Natural killer cell (primary cell): ENCODE data around the gene SMARCB1. TPM values are rescaled to one million over a fixed set of nuclear protein-coding genes. Genes with fewer than 3 reads are reported as not detected.

Experiments used
- ATAC-seq, 3 donors: fragments of 150-1000 bp in 2 of 3; fragments of 200-7000 bp in 1 of 3; cut with Tn5 transposase; 1 replicate in 1 of 3; 2 replicates in 2 of 3; pipeline ENCODE4 v1.10.0; 2021; ENCODE audit warnings: mild to moderate bottlenecking in 2 of 3, moderate library complexity in 2 of 3
- DNase-seq, 2 donors: peaks; one replicate each; pipeline versions ENCODE4 v3.0.0 to v3.0.0-alpha.2; 2013 to 2021; ENCODE audit warnings: mixed read lengths in 1 of 2
- H3K27ac ChIP-seq: one replicate; pipeline ENCODE4 v1.5.1; 2013; ENCODE audit warnings: mild to moderate bottlenecking, low read length
- H3K27me3 ChIP-seq: one replicate; pipeline ENCODE4 v1.6.1; 2013; ENCODE audit warnings: low read length; ENCODE audit not compliant: control insufficient read depth, insufficient read depth
- H3K36me3 ChIP-seq: one replicate; pipeline ENCODE4 v1.6.1; 2013; ENCODE audit warnings: low read length; ENCODE audit not compliant: control insufficient read depth, insufficient read depth
- H3K4me1 ChIP-seq: one replicate; pipeline ENCODE4 v1.6.1; 2013; ENCODE audit warnings: low read length; ENCODE audit not compliant: control insufficient read depth, insufficient read depth
- H3K4me3 ChIP-seq: one replicate; pipeline ENCODE4 v1.5.1; 2013; ENCODE audit warnings: low read length
- H3K9me3 ChIP-seq: one replicate; pipeline ENCODE4 v1.6.1; 2013; ENCODE audit warnings: low read length; ENCODE audit not compliant: control insufficient read depth, insufficient read depth
- H3K27ac Mint-ChIP-seq, 2 donors: one replicate each; pipeline ENCODE4 v1.8.0; 2022; ENCODE audit warnings: mild to moderate bottlenecking in 2 of 2, mixed read lengths in 2 of 2, moderate library complexity in 1 of 2
- H3K27me3 Mint-ChIP-seq, 2 donors: one replicate each; pipeline ENCODE4 v1.8.0; 2022; ENCODE audit warnings: low read depth in 2 of 2, mixed read lengths in 2 of 2
- H3K36me3 Mint-ChIP-seq: one replicate; pipeline ENCODE4 v1.8.0; 2022; ENCODE audit warnings: mixed read lengths
- H3K4me1 Mint-ChIP-seq, 2 donors: one replicate each; pipeline ENCODE4 v1.8.0; 2022; ENCODE audit warnings: mixed read lengths in 2 of 2
- H3K4me3 Mint-ChIP-seq: one replicate; pipeline ENCODE4 v1.8.0; 2022; ENCODE audit warnings: mild to moderate bottlenecking, moderate library complexity, mixed read lengths
- H3K9me3 Mint-ChIP-seq, 2 donors: one replicate each; pipeline ENCODE4 v1.8.0; 2022; ENCODE audit warnings: mixed read lengths in 2 of 2
- CTCF ChIP-seq: fragments of 200-600 bp; IDR thresholded peaks from one replicate; pipeline ENCODE4 v1.8.0; 2022; ENCODE audit warnings: antibody characterized with exemption
- WGBS: methylation state at CpG from one replicate; pipeline ENCODE4 v1.1.7; 2013; ENCODE audit warnings: missing lambda C conversion rate; ENCODE audit not compliant: insufficient coverage; 5-methylcytosine and 5-hydroxymethylcytosine counted together
- intact Hi-C: fragments of 100-400 bp; cut with micrococcal nuclease; formaldehyde crosslinking; loops from one replicate; pipeline ENCODE4 v1.14.2; 2022
- total RNA-seq, 4 donors: library from RNA; stranded (reverse); fragments of 120-200 nt in 1 of 4; gene quantifications; one replicate each; pipeline versions ENCODE4 v1.2.3 to v1.2.4, GENCODE V29; 2013 to 2022

Gene SMARCB1
- total RNA-seq, 3 donors from 2014 or later (not counting 1 experiment from before 2014, with no cell fraction given), result 56.3 to 76.9 (median 69.8) TPM

- no peak for DNase-seq
- Histone ChIP-seq H3K27ac (no peak overlapping the region), H3K4me3 (no peak overlapping the region), H3K27me3 (no peaks in the 10 kb centered on the region), H3K9me3 (no peaks in the 10 kb centered on the region), H3K36me3 (no peaks in the 10 kb centered on the region), H3K4me1 (peaks cover 16% of the 10 kb centered on the region)
- no peak for TF ChIP-seq CTCF
- Mint-ChIP-seq H3K4me3 (no peak overlapping the region), H3K4me1 (peaks cover 1 to 6% of the 10 kb centered on the region in 2 donors), H3K27me3 (no peaks in the 10 kb centered on the region), H3K9me3 (no peaks in the 10 kb centered on the region), H3K36me3 (no peaks in the 10 kb centered on the region), H3K27ac (no peak overlapping the region)
- ATAC-seq, result no peak
- 88% methylated on average over 7 of the region's 8 CpGs for WGBS
- intact Hi-C loops, result no loop called here
These were observed 31.1 kb upstream of the SMARCB1 start for GRCh38 chr22:23755711-23756110.

- Mint-ChIP-seq H3K4me3 (no peak overlapping the region), H3K27ac (no peak overlapping the region), H3K9me3 (no peaks in the 10 kb centered on the region), H3K36me3 (no peaks in the 10 kb centered on the region), H3K4me1 (peaks cover 0 to 4% of the 10 kb centered on the region in 2 donors), H3K27me3 (no peaks in the 10 kb centered on the region)
- no peaks in the 10 kb centered on the region for H3K36me3 ChIP-seq
- WGBS, result 24% methylated on average over 4 of the region's 4 CpGs
- ATAC-seq, result no peak
- TF ChIP-seq CTCF, result no peak
- H3K9me3 ChIP-seq, result no peaks in the 10 kb centered on the region
- no peak overlapping the region for H3K4me3 ChIP-seq
- no peak overlapping the region for H3K27ac ChIP-seq
- no peaks in the 10 kb centered on the region for H3K27me3 ChIP-seq
- intact Hi-C loops, result no loop called here
- DNase-seq, result no peak
- peaks cover 10% of the 10 kb centered on the region for H3K4me1 ChIP-seq
These were observed 29.9 kb upstream of the SMARCB1 start for GRCh38 chr22:23756891-23757290.

GRCh38 chr22:23759566-23759965 lies 27.2 kb upstream of the SMARCB1 start:
- Histone ChIP-seq H3K27me3 (no peaks in the 10 kb centered on the region), H3K36me3 (no peaks in the 10 kb centered on the region), H3K4me1 (peaks cover 21% of the 10 kb centered on the region), H3K27ac (no peak overlapping the region), H3K9me3 (no peaks in the 10 kb centered on the region), H3K4me3 (no peak overlapping the region)
- Mint-ChIP-seq H3K4me1 (peaks cover 5 to 17% of the 10 kb centered on the region in 2 donors), H3K9me3 (no peaks in the 10 kb centered on the region), H3K4me3 (no peak overlapping the region), H3K27ac (no peak overlapping the region), H3K27me3 (no peaks in the 10 kb centered on the region), H3K36me3 (no peaks in the 10 kb centered on the region)
- intact Hi-C loops, result no loop called here
- TF ChIP-seq CTCF, result no peak
- 94% methylated on average over 4 of the region's 4 CpGs for WGBS
- no peak for ATAC-seq
- no peak for DNase-seq

DNA sequence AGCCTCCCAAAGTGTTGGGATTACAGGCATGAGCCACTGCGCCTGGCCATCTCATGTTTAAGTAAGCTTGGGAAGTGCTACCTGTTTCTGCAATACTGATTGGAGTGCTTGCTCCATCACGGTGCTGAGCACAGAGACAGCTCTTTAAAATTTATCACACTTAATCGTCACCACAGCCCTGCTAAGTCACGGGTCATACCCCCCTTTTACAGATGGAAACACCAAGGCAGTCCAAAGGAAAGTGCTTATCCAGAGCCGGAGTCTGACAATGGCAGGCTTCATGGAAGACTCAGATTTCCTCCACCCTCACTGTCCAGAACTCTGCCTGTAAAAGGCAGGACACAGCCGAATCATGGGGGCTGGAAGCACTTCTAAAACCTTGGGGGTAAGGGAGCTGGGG lies 26.7 kb upstream of the SMARCB1 start:
- no peaks in the 10 kb centered on the region for H3K36me3 ChIP-seq
- intact Hi-C loops, result no loop called here
- no peak overlapping the region for H3K27ac Mint-ChIP-seq
- 90% methylated on average over 6 of the region's 6 CpGs for WGBS
- H3K4me3 Mint-ChIP-seq, result no peak overlapping the region
- peaks cover 6 to 19% of the 10 kb centered on the region in 2 donors for H3K4me1 Mint-ChIP-seq
- ATAC-seq (no peak), DNase-seq (no peak)
- no peak for TF ChIP-seq CTCF
- H3K27me3 ChIP-seq, result no peaks in the 10 kb centered on the region
- no peaks in the 10 kb centered on the region for H3K9me3 ChIP-seq
- no peak overlapping the region for H3K27ac ChIP-seq
- no peaks in the 10 kb centered on the region for H3K9me3 Mint-ChIP-seq
- no peaks in the 10 kb centered on the region for H3K36me3 Mint-ChIP-seq
- H3K4me3 ChIP-seq, result no peak overlapping the region
- H3K4me1 ChIP-seq, result peaks cover 26% of the 10 kb centered on the region
- no peaks in the 10 kb centered on the region for H3K27me3 Mint-ChIP-seq
